HEK293 (cell line): ENCODE data around the gene TNKS1BP1.
A peak's percentile ranks its signal among the peaks of the same experiment; 100 is the strongest.

Experiments used
- CTCF ChIA-PET: fragments of 350-600 bp; formaldehyde crosslinking; extraction: SDS; loops from one replicate; lab custom pipeline; 2021; ENCODE audit warnings: antibody characterized with exemption; lab: Yijun Ruan, JAX
- POLR2A ChIA-PET: fragments of 300-600 bp; formaldehyde crosslinking; extraction: SDS; loops from one replicate; lab custom pipeline; 2020; ENCODE audit warnings: antibody characterized with exemption, inconsistent platforms; lab: Yijun Ruan, JAX
- H3K27ac ChIP-seq: fragments of 200-500 bp; sonication (Bioruptor generic); 2 replicates; pipeline ENCODE4 v1.5.1; 2014; ENCODE audit warnings: low read depth, low read length, control low read depth, inconsistent platforms; ENCODE audit errors: extremely low read depth
- H3K36me3 ChIP-seq, 2 experiments: fragments of 200-500 bp in 1 of 2; sonication (Bioruptor generic) in 1 of 2; 1 replicate in 1 of 2; 2 replicates in 1 of 2; pipeline ENCODE4 v1.5.1; 2014 to 2017; ENCODE audit warnings: inconsistent platforms in 2 of 2, low read length in 2 of 2; ENCODE audit not compliant: control insufficient read depth in 2 of 2, insufficient read depth in 1 of 2
- H3K4me1 ChIP-seq: fragments of 200-500 bp; sonication (Bioruptor generic); 2 replicates; pipeline ENCODE4 v1.5.1; 2014; ENCODE audit warnings: mild to moderate bottlenecking, low read length, inconsistent platforms; ENCODE audit not compliant: control insufficient read depth, insufficient read depth
- H3K4me3 ChIP-seq: 2 replicates; pipeline ENCODE4 v1.5.1; 2011; ENCODE audit warnings: low read depth, mild to moderate bottlenecking, control low read depth, low read length, moderate library complexity
- H3K9me3 ChIP-seq: fragments of 200-500 bp; sonication (Bioruptor generic); 2 replicates; pipeline ENCODE4 v1.5.1; 2014; ENCODE audit warnings: low read depth, low read length, inconsistent platforms; ENCODE audit not compliant: control insufficient read depth, insufficient read depth
- EGR2 ChIP-seq: fragments of 450-650 bp; formaldehyde crosslinking; IDR thresholded peaks from 2 replicates; pipeline ENCODE4 v1.5.1; 2016; ENCODE audit warnings: low read depth, missing biosample characterization, missing genetic modification characterization
- GFI1B ChIP-seq: fragments of 450-650 bp; formaldehyde crosslinking; IDR thresholded peaks from 2 replicates; pipeline ENCODE4 v1.5.1; 2016; ENCODE audit warnings: missing biosample characterization, missing genetic modification characterization
- GLI2 ChIP-seq: fragments of 450-650 bp; formaldehyde crosslinking; IDR thresholded peaks from 2 replicates; pipeline ENCODE4; 2017; ENCODE audit warnings: missing biosample characterization, missing genetic modification characterization, low read depth, borderline replicate concordance
- SALL2 ChIP-seq: fragments of 450-650 bp; formaldehyde crosslinking; IDR thresholded peaks from 2 replicates; pipeline ENCODE4 v1.5.0; 2017; ENCODE audit warnings: missing biosample characterization, mild to moderate bottlenecking, missing genetic modification characterization, borderline replicate concordance
- SETDB1 ChIP-seq: IDR thresholded peaks from one replicate; pipeline ENCODE4 v1.6.1; 2017; ENCODE audit warnings: mild to moderate bottlenecking, low read length, moderate library complexity, mixed read lengths; ENCODE audit not compliant: insufficient read length
- SP2 ChIP-seq: fragments of 450-650 bp; formaldehyde crosslinking; IDR thresholded peaks from 2 replicates; pipeline ENCODE4 v1.5.1; 2016; ENCODE audit warnings: missing biosample characterization, missing genetic modification characterization
- ZNF169 ChIP-seq: fragments of 450-650 bp; formaldehyde crosslinking; IDR thresholded peaks from 2 replicates; pipeline ENCODE4 v1.5.1; 2016; ENCODE audit warnings: missing biosample characterization, missing genetic modification characterization
- ZNF202 ChIP-seq: fragments of 450-650 bp; formaldehyde crosslinking; IDR thresholded peaks from 2 replicates; pipeline ENCODE4 v1.5.1; 2016; ENCODE audit warnings: missing biosample characterization, missing genetic modification characterization, borderline replicate concordance
- ZNF366 ChIP-seq: fragments of 450-650 bp; formaldehyde crosslinking; conservative IDR thresholded peaks from 2 replicates; pipeline ENCODE4 v1.5.1; 2016; ENCODE audit warnings: missing biosample characterization, missing genetic modification characterization
- ZNF76 ChIP-seq: fragments of 450-650 bp; formaldehyde crosslinking; IDR thresholded peaks from 2 replicates; pipeline ENCODE4; 2016; ENCODE audit warnings: low read depth, missing biosample characterization, missing genetic modification characterization, borderline replicate concordance
- ZNF792 ChIP-seq: fragments of 450-650 bp; formaldehyde crosslinking; IDR thresholded peaks from 2 replicates; pipeline ENCODE4 v1.5.1; 2016; ENCODE audit warnings: missing biosample characterization, missing genetic modification characterization
- ZSCAN30 ChIP-seq: fragments of 450-650 bp; IDR thresholded peaks from 2 replicates; pipeline ENCODE4 v1.5.1; 2018; ENCODE audit warnings: missing biosample characterization, mild to moderate bottlenecking, missing genetic modification characterization, moderate library complexity
- TF ChIP-seq, protein P1 (sequence below): fragments of 450-650 bp; formaldehyde crosslinking; IDR thresholded peaks from 2 replicates; pipeline ENCODE4 v1.5.1; 2016; ENCODE audit warnings: missing biosample characterization, missing genetic modification characterization
- TF ChIP-seq, protein P2 (sequence below): fragments of 450-650 bp; formaldehyde crosslinking; IDR thresholded peaks from 2 replicates; pipeline ENCODE4 v1.5.1; 2016; ENCODE audit warnings: missing biosample characterization, missing genetic modification characterization, borderline replicate concordance
- TF ChIP-seq, protein P3 (sequence below): fragments of 450-650 bp; formaldehyde crosslinking; conservative IDR thresholded peaks from 2 replicates; pipeline ENCODE4 v1.5.1; 2016; ENCODE audit warnings: low read depth, missing biosample characterization, missing genetic modification characterization
- TF ChIP-seq, protein P4 (sequence below): fragments of 450-650 bp; formaldehyde crosslinking; IDR thresholded peaks from 2 replicates; pipeline ENCODE4 v1.5.1; 2016; ENCODE audit warnings: missing biosample characterization, missing genetic modification characterization
- TF ChIP-seq, protein P5 (sequence below): fragments of 450-650 bp; formaldehyde crosslinking; IDR thresholded peaks from 2 replicates; pipeline ENCODE4 v1.5.1; 2017; ENCODE audit warnings: missing biosample characterization, missing genetic modification characterization

Gene TNKS1BP1

DNA sequence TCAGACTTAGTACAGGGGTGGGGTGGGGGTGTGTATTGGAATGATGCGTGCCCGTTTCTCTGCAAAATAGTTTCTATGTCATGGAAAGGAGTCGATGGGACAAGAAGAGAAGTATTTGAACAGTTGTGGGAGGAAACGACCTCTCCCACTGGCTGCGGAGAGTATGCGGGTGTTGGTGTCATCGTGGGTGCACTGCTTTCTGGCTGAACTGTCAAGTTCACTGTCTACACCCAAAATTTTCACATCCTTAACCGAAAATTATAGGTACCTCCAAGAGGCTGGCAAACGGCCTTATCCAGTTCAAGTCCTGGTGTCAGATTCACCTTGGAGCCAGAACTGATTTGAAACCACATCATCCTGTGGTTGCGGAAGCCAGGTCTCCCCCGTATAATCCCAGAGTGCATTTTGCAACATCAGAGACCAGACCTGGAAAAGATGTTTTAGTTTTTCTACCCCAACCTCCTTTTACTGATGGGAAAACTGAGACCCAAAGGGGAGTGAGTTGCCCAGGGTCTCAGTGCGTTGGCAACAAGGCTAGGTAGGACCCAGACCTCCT is 11.4 kb upstream of the TNKS1BP1 start:
- Histone ChIP-seq H3K27ac (no peak overlapping the region), H3K36me3 (peaks cover 0 to 38% of the 10 kb centered on the region in 2 experiments; a peak in 1 of 3 replicates), H3K9me3 (no peaks in the 10 kb centered on the region), H3K4me1 (no peaks in the 10 kb centered on the region), H3K4me3 (peak overlapping the region; percentile 55)
- CTCF ChIA-PET, result interaction anchor here (0.7 to 1.3 kb wide), 3 partner anchors 10 to 191 kb away, joined by 3 to 6 read pairs (median 3); no protein-coding TSS in a partner anchor
- POLR2A ChIA-PET, result interaction anchor here (0.6 to 3.9 kb wide), 5 partner anchors 10 to 24 kb away, joined by 4 to 78 read pairs (median 10); partner anchors contain the start of gene TNKS1BP1
- TF ChIP-seq ZSCAN30, result no peak
- TF ChIP-seq, protein P1, sequence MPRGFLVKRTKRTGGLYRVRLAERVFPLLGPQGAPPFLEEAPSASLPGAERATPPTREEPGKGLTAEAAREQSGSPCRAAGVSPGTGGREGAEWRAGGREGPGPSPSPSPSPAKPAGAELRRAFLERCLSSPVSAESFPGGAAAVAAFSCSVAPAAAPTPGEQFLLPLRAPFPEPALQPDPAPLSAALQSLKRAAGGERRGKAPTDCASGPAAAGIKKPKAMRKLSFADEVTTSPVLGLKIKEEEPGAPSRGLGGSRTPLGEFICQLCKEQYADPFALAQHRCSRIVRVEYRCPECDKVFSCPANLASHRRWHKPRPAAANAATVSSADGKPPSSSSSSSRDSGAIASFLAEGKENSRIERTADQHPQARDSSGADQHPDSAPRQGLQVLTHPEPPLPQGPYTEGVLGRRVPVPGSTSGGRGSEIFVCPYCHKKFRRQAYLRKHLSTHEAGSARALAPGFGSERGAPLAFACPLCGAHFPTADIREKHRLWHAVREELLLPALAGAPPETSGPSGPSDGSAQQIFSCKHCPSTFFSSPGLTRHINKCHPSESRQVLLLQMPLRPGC (tag by site-specific recombination), result 0 out of 2 replicates have a peak, but pooled peaks have one; percentile 25
- TF ChIP-seq ZNF76 (tag by site-specific recombination), result no peak

DNA sequence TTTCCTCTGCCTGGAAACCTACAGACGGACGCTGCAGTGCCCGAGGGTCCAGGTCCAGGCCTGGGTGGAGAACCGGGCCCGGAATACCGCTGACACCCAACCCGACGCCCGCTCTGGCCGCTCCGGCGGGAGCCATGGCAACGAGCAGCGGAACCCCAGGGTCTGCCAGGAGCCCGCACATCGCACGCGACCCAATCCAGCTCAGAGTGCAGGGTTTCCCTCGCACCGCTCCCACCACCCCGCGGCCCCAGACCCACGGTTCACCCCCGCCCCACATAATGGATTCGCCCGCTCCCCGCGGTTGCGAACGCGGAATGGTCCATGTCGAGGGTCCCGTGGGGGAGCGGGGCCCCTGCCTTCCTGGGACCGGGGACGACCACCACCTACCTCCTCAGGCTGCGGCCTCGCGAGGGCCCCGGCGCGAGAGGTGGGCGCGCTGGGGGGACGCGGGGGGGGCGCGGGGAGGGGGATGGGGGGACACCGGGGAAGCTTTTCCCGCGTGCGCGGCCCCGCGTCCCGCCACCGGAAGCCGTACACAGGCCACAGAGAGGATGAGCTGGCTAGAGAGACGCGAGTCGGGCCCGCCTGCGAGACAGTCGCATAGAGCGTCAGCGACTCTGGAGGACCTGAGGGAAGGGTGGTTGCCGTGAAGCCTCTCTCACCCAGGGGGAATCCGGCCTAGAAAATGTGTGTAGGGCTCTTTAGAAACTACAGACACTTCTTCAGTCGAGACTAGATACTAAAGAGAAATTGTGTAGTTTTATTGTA is 10.8 kb upstream of the TNKS1BP1 start, which contains the start of gene SSRP1:
Gene SSRP1 (minus strand): TSS at position 550 of the 768 bp plus-strand sequence. CDS start 771 bp downstream, outside the sequence.
- Histone ChIP-seq H3K27ac (peak within 1 kb of the TSS; percentile 59; the same call in 1 of the 2 replicates), H3K9me3 (no peaks in the 10 kb centered on the region), H3K4me3 (peak within 1 kb of the TSS; percentile 55), H3K4me1 (no peaks in the 10 kb centered on the region), H3K36me3 (peaks cover 0 to 44% of the 10 kb centered on the region in 2 experiments; a peak in 1 of 3 replicates)
- POLR2A ChIA-PET, result interaction anchor here (0.6 to 3.9 kb wide), 5 partner anchors 10 to 24 kb away, joined by 4 to 78 read pairs (median 10); partner anchors contain the start of gene TNKS1BP1
- CTCF ChIA-PET, result interaction anchor here (1.1 to 1.2 kb wide), 2 partner anchors 86 to 122 kb away, joined by 4 to 5 read pairs; no protein-coding TSS in a partner anchor
- TF ChIP-seq SETDB1, result no peak
- TF ChIP-seq ZNF366 (tag by site-specific recombination), result no peak
- TF ChIP-seq, protein P2, sequence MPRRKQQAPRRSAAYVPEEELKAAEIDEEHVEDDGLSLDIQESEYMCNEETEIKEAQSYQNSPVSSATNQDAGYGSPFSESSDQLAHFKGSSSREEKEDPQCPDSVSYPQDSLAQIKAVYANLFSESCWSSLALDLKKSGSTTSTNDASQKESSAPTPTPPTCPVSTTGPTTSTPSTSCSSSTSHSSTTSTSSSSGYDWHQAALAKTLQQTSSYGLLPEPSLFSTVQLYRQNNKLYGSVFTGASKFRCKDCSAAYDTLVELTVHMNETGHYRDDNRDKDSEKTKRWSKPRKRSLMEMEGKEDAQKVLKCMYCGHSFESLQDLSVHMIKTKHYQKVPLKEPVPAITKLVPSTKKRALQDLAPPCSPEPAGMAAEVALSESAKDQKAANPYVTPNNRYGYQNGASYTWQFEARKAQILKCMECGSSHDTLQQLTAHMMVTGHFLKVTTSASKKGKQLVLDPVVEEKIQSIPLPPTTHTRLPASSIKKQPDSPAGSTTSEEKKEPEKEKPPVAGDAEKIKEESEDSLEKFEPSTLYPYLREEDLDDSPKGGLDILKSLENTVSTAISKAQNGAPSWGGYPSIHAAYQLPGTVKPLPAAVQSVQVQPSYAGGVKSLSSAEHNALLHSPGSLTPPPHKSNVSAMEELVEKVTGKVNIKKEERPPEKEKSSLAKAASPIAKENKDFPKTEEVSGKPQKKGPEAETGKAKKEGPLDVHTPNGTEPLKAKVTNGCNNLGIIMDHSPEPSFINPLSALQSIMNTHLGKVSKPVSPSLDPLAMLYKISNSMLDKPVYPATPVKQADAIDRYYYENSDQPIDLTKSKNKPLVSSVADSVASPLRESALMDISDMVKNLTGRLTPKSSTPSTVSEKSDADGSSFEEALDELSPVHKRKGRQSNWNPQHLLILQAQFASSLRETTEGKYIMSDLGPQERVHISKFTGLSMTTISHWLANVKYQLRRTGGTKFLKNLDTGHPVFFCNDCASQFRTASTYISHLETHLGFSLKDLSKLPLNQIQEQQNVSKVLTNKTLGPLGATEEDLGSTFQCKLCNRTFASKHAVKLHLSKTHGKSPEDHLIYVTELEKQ, result no peak
- no peak for TF ChIP-seq ZNF202 (tag by site-specific recombination)
- TF ChIP-seq GLI2 (tag by site-specific recombination), result no peak
- TF ChIP-seq GFI1B (tag by site-specific recombination), result no peak
- 0 out of 2 replicates have a peak, but pooled peaks have one; percentile 40 for TF ChIP-seq SP2
- no peak for TF ChIP-seq SALL2 (tag by site-specific recombination)
- TF ChIP-seq, protein P3, sequence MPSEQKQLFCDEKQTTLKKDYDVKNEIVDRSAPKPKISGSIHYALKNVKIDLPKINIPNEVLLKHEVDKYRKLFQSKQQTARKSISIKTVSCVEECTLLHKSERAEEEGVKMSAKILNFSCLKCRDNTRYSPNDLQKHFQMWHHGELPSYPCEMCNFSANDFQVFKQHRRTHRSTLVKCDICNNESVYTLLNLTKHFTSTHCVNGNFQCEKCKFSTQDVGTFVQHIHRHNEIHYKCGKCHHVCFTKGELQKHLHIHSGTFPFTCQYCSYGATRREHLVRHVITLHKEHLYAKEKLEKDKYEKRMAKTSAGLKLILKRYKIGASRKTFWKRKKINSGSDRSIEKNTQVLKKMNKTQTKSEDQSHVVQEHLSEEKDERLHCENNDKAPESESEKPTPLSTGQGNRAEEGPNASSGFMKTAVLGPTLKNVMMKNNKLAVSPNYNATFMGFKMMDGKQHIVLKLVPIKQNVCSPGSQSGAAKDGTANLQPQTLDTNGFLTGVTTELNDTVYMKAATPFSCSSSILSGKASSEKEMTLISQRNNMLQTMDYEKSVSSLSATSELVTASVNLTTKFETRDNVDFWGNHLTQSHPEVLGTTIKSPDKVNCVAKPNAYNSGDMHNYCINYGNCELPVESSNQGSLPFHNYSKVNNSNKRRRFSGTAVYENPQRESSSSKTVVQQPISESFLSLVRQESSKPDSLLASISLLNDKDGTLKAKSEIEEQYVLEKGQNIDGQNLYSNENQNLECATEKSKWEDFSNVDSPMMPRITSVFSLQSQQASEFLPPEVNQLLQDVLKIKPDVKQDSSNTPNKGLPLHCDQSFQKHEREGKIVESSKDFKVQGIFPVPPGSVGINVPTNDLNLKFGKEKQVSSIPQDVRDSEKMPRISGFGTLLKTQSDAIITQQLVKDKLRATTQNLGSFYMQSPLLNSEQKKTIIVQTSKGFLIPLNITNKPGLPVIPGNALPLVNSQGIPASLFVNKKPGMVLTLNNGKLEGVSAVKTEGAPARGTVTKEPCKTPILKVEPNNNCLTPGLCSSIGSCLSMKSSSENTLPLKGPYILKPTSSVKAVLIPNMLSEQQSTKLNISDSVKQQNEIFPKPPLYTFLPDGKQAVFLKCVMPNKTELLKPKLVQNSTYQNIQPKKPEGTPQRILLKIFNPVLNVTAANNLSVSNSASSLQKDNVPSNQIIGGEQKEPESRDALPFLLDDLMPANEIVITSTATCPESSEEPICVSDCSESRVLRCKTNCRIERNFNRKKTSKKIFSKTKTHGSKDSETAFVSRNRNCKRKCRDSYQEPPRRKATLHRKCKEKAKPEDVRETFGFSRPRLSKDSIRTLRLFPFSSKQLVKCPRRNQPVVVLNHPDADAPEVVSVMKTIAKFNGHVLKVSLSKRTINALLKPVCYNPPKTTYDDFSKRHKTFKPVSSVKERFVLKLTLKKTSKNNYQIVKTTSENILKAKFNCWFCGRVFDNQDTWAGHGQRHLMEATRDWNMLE (tag by site-specific recombination), result peak; percentile 41; the same call in 1 of the 2 replicates
- TF ChIP-seq, protein P4, sequence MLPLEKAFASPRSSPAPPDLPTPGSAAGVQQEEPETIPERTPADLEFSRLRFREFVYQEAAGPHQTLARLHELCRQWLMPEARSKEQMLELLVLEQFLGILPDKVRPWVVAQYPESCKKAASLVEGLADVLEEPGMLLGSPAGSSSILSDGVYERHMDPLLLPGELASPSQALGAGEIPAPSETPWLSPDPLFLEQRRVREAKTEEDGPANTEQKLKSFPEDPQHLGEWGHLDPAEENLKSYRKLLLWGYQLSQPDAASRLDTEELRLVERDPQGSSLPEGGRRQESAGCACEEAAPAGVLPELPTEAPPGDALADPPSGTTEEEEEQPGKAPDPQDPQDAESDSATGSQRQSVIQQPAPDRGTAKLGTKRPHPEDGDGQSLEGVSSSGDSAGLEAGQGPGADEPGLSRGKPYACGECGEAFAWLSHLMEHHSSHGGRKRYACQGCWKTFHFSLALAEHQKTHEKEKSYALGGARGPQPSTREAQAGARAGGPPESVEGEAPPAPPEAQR (tag by site-specific recombination), result no peak
- TF ChIP-seq EGR2 (tag by site-specific recombination), result no peak
- TF ChIP-seq ZNF792 (tag by site-specific recombination), result no peak
- no peak for TF ChIP-seq ZNF169 (tag by site-specific recombination)
- TF ChIP-seq, protein P5, sequence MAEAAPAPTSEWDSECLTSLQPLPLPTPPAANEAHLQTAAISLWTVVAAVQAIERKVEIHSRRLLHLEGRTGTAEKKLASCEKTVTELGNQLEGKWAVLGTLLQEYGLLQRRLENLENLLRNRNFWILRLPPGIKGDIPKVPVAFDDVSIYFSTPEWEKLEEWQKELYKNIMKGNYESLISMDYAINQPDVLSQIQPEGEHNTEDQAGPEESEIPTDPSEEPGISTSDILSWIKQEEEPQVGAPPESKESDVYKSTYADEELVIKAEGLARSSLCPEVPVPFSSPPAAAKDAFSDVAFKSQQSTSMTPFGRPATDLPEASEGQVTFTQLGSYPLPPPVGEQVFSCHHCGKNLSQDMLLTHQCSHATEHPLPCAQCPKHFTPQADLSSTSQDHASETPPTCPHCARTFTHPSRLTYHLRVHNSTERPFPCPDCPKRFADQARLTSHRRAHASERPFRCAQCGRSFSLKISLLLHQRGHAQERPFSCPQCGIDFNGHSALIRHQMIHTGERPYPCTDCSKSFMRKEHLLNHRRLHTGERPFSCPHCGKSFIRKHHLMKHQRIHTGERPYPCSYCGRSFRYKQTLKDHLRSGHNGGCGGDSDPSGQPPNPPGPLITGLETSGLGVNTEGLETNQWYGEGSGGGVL (tag by site-specific recombination), result peak; percentile 64
